GM19043 (cell line): ENCODE results near the gene CYP4F22.
"Not testable (repeated sequence)": the region's sequence is repeated elsewhere in the genome, so short reads cannot be mapped to it uniquely, and the experiment has no call there.

Experiments
- ATAC-seq: cut with Tn5 transposase; IDR thresholded peaks from one replicate; pipeline ENCODE4 v1.9.1; 2021; ENCODE audit warnings: low read depth; ENCODE audit not compliant: unreplicated experiment

Gene CYP4F22

DNA sequence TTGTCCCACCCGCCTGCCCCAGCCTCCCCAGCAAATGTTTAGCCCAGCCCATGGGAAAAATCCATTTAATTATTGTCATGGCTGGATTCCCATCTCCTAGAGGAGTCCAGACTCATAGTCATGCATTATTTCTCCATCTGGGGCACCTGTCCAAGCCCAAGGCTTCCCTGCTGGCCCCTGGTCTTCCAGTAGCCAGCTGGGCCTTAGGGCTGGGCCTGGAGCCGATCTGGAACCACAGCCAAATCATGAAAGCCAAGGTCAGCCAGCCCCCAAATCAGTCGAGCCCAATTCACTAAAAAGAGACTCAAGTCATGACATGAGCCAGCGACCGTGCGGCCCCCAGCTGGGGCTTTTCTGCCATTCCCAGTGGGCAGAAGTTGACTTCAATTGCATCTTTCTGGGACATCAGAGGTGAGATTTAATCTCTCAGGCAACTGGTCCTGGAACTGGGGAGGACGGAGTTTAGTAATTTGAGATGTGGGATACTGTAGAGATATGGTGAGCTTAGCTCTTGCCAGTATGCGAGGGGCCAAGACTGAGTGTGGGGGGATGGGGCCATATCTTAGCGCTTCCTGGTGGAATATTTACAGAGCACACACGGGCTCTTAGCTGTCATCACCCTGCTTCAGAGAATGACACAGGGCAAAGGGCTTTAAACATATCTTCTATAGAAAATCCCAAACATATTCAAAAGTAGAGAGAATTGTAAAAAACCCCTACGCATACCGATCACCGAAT, 19.7 kb upstream of the CYP4F22 start:
- no peak for ATAC-seq

DNA sequence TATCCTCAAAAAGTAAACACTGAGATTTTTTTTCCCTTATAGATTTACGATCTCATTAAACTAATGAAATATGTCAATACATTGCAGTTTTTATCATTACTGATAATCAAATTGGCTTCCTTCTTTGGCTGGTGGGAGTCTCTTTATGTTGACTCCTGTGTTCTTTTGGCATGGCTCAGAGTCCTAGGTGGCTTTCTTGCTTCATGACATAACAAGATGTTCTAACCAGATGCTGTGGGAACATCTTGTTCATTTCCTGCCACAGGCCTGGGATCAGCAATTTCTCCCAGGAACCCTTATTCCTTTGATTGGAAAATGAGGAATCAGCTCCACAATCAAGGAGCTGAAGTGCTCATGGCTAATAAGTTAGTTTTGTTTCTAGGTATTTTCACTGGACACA, 13.2 kb upstream of the CYP4F22 start:
- ATAC-seq, result no peak

DNA sequence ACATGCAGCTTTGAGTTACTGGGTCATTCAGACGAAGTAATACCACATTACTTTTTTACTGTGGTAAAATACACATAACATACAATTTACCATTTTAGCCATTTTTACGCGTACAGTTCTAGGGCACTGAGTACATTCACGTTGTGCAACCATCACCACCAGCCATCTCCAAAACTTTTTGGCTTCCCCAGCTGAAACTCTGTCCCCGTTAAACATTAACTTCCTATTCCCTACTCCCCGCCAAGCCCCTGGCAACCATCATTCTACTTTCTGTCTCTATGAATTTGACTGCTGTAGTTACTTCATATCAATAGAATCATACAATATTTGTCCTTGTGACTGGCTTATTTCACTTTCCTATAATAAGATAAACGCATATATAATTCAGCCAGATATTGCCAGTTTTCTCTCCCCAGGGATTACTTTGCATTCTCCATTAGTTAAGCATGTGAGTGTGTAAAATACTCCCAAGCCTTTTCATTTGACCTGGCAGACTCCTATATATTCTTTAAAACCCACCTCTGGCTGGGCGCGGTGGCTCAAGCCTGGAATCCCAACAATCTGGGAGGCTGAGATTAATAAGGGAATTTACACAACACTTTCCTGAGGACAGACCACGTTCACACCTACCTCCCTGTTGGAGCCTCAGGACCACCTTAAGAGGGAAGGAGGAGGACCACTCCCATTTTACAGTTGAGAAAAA, 10.0 kb upstream of the CYP4F22 start:
- ATAC-seq, result no peak

DNA sequence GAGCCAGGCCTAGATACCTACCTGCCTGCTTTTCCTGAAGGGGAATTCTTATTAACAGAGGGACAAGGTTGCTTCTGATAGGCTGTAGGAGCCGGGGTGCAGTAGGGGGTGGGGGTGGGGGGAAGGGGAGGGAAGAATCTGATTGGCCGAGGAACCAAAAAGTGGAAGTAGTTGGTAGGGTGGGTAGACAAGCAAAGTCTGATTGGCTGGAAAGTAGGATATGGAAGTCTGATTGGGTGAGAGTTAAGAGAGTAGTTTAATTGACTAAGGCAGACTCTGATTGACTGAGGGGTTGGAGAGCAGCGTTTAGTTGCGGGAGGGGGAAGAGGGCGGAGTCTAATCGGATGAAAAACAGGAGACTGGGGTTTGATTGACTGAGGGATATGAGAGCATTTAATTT, 9.4 kb upstream of the CYP4F22 start:
- ATAC-seq, result no peak

DNA sequence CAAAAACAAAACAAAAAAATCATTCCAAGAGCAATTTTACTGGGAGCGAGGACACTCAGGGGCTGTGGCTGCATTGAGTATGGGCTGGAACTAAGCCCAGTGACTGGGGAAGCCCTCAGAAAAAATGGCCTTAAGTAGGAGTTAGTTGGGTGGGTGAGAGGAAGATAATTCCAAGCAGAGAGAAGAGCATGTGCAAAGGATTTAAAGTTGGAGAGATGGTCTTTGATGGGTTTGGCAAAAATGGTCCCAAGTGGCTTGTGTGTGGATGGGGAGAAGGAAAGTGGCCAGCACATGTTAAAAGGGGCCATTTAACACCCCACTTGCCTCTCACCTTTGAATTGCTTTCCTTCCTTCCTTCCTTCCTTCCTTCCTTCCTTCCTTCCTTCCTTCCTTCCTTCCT, 6.7 kb upstream of the CYP4F22 start:
- ATAC-seq, result no peak

DNA sequence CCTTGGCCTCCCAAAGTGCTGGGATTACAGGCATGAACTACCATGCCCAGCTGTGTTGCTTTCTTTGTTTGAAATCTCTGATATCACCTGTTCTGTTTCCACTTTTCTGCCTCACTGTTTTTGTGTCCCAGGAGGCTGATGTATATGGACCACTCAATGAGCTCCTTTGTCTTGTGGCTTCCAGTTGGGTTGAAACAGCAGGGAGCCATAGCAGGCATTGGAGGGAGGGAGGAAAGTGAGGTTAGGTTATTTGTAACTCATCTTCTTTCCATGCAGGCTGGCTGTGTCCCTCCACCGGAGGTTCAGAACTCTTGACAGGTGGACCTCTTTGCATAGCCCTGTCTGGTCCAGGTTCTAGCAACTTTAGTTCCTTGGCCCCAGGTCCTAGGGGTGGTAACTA, 6.1 kb upstream of the CYP4F22 start:
- ATAC-seq, result no peak

DNA sequence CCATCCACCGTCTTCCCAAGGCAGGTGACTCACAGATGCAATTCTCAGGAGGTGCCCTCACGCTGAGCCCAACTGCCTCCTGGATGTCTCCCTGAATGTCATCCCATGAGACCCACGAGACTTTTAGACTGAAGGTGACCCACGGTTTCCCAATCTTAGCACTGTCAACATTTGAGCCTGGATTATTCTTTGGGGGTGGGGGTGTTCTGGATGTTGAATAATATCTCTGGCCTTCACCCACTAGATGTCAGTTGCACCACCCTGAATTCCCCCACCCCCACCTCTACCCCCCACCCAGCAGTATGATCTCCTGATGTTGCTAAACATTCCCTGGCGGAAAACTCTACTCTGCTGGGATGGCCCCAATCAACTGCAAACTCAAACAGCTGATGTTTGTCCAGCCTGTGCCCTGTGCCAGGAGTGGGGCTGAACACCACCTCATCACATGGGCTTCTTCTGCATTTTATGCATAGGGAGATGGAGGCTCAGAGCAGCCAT, 2.2 kb upstream of the CYP4F22 start:
- ATAC-seq, result no peak

DNA sequence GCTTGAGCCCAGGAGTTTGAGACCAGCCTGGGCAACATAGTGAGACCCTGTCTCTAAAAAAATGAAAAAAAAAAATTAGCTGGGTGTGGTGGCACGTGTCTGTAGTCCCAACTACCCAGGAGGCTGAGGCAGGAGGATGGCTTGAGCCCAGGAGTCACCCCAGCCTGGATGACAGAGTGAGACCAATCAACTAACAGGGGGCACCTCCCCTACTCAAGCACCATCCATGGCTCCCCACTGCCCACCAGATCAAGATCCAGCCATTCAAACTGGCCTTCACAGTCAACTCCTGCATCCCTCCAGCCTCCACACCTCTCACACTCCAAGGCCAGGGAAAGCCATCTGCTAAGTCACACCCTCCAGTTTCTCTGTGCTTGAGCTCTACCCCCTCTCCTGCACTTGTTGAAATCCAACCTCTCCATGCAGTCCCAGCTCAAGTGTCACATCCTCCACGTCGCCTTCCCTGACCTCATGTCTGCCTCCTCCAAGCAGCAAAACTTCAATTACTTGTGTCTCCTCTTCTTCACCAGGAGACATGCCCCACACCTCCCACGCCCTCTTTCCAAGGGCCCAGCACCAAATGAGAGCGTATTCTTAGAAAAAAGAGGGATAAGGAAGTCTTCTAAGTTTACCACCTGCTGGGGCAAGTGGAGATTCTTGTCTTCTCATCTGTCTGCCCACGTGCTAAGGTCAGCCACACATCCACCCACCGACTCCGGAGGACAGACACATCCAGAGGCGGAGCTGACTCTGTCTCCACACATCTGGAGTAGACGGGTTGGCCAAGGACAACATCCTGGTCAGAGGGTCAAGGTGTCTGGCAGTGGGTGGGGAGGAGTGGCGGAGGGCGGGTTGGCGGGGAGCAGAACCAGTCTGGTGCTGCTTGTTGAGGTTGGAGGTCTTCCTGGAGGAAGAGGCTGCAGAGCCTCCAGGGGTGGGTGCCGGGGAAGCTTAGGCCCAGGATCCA, 974 bp upstream of the CYP4F22 start:
- no peak for ATAC-seq

DNA sequence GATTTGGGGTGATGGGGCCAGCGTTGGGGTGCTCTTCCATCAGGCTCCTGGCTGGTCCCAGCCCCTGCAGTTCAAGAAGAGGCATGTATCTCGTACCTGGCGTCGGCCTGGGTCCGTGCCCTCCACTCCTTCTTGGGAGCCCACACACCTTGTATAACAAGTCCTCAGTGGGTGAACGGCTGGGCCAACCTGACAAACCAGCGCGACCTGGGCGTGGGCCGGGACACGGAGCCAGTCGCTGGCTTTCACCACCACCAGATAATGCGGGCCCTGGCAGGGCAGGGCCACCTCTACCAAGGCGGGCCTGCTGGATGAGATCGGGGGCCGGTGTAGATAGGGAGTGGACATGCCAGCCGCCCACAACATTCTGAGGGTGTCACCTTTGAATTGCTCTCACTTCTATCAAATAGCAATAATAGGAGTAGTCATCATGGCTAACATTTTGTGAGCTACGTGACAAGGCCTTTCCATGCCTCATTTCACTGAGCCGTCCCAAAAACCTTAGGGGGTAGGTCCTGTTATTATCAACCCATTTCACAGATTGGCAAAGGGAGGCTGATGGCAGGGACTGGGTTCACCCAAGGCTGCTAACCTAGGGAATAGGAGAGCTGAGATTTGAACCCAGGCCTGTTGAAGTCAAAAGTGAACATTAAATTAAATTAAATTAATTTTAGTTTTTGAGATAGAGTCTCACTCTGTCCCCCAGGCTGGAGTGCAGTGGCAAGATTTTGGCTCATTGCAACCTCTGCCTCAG, 3.5 kb downstream of the CYP4F22 start:
- no peak for ATAC-seq

DNA sequence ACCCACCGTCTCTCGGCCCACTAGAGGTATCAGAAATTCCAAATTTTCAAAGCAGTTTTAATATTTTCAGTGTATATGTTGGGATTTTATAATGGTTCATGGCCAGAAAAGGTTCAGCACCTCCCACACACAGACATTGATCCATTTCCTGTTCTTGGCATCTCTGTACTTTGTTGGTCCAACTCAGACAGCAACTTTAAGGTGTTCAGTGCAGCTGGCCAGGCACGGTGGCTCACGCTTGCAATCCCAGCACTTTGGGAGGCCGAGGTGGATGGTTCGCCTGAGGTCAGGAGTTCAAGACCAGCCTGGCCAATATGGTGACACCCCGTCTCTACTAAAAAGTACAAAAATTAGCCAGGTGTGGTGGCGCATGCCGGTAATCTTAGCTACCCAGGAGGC, 6.9 kb downstream of the CYP4F22 start:
- ATAC-seq, result not testable (repeated sequence)

DNA sequence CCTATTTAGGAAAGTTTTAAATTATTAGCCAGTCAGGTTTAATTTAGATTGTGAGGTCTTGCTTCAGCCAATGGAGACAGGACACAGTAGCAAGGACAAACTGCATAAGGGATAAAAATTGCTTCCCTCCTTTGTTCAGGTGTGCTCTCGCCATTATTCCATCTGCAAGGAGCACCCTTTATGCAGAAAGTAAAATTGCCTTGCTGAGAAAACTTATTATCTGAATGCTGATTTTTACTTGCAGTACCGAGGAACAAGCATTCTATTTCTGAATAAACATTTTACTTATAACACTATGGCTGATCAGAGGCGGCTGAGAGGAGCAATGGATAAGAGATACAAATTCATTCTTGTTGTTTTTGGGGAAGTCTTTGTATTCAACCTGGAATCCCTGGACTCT, 8.0 kb downstream of the CYP4F22 start:
- no peak for ATAC-seq

DNA sequence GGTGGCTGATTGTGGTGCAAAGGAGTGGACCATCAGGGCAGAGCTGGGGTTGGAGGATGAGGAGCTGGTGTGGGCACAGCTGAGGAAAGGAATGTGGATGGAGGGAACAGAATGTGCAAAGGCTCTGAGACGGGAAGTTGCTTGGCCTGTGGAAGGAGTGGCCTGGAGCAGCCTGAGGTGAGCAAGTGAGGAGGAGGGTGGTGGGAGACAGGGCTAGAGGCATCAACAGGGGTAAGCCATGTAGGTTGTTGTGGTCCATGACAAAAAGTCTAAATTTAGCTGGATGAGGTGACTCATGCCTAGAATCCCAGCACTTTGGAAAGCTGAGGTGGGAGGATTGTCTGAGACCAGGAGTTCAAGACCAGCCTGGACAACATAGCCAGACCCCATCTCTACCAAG, 9.5 kb downstream of the CYP4F22 start:
- ATAC-seq, result no peak

DNA sequence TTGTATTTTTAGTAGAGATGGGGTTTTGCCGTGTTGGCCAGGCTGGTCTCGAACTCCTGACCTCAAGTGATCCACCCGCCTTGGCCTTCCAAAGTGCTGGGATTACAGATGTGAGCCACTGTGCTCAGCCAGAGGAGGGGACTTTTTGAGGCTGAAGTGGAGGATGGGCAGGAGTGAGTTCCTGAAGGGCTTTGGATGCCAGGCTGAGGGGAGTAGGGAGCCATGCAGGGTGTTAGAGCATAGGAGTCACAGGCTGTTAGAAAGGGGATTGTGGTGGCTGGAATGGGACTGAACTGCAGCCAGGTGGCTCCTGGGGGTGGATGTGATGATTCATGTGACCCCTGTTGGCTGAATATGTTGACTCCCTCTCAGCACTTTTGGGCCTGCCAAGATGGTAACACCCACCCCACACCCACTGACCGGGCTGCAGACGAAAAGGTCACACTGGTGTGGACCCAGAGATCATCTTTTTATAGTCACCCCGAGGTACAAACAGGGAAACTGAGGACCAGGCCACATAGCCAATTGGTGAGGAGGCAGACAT, 11.2 kb downstream of the CYP4F22 start:
- ATAC-seq, result no peak

DNA sequence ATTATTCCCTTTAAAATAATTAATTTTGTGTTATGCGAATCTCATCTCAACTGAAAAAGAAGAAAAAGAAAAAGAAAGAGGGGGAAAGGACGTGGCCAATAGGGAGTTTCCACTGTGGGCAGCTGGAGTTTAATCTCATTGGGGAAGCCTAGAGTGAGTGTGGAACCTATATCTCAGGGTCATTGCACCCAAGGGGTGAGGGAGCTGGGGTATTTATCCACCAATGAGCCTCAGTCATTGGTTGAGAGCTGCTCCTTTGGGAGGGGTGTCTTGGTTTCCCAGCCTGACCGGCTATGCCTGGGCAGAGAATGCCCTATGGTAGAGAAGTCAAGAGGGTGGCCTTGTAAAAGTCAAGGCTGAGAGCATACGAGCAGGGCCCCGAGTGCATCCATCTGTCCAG, 16.5 kb downstream of the CYP4F22 start:
- no peak for ATAC-seq

DNA sequence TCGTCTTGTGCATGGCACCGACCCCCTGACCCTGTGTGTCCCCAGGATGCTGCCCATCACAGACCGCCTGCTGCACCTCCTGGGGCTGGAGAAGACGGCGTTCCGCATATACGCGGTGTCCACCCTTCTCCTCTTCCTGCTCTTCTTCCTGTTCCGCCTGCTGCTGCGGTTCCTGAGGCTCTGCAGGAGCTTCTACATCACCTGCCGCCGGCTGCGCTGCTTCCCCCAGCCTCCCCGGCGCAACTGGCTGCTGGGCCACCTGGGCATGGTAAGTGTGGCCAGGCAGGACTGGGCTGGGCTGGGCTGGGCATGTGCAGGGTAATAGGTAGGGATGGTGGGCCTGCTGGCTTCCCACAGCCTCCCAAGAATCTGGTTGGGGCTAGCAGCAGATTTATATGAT, 17.0 kb downstream of the CYP4F22 start:
- ATAC-seq, result no peak

DNA sequence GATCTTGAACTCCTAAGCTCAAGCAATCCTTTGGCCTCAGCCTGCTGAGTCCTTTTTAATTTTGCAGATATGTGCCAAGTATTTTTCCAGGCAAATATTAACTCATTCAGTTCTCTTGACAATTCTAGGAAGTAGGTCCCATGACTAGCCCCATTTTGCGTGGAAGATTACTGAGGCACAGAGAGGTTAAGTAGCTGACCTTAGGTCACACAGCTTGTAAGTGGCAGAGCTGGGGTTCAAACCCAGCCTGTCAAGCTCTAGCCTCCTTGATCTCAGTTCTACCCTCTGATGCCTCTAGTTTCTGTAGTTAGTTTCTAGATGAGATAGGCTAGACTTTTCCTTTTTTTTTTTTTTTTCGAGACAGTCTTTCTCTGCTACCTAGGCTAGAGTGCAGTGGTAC, 18.1 kb downstream of the CYP4F22 start:
- ATAC-seq, result no peak

DNA sequence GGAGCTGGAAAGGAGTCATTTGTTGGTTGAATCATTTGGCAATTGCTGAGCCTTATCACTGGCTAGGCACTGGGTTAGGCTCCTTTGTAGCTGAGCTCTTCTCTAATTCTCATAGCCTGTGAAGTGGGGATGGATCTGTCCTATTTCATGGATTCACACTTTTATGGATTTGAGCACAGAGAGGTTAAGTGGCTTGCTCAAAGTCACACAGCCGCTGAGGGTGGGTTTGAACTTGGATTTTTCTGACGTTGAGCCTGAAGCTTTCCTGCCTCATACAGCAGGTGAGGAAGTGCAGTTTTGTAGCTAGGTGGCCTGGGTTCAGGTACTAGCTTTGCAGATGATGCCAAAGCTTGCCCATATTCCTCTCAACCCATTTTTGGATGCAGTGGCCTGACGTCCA, 19.4 kb downstream of the CYP4F22 start:
- no peak for ATAC-seq

DNA sequence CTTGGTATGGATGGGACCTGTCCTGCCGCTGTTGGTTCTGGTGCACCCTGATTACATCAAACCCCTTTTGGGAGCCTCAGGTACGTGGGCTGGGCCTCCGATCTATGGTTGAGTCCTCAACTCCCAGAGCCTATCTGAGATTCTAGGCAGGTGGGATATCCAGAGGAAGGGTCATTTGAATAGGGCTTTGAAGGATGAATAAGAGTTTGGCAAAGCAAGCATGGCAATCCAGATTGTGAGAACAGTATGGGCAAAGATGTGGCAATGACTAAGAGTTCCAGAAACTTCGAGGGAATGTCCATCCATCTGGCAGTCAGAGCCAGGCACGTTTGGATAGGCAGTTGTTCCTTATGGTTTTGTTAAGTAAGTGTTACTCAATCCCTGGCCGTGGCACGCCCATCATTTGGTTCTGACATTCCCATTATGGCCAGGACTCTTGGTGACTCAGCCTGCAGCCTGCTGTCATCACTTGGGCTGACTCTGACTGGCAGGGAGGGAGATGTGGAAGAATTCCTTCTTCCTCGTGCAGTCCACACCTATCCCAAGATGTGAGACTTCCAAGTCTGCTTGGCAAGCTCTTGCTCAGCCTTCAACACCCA, 21.5 kb downstream of the CYP4F22 start:
- ATAC-seq, result no peak

DNA sequence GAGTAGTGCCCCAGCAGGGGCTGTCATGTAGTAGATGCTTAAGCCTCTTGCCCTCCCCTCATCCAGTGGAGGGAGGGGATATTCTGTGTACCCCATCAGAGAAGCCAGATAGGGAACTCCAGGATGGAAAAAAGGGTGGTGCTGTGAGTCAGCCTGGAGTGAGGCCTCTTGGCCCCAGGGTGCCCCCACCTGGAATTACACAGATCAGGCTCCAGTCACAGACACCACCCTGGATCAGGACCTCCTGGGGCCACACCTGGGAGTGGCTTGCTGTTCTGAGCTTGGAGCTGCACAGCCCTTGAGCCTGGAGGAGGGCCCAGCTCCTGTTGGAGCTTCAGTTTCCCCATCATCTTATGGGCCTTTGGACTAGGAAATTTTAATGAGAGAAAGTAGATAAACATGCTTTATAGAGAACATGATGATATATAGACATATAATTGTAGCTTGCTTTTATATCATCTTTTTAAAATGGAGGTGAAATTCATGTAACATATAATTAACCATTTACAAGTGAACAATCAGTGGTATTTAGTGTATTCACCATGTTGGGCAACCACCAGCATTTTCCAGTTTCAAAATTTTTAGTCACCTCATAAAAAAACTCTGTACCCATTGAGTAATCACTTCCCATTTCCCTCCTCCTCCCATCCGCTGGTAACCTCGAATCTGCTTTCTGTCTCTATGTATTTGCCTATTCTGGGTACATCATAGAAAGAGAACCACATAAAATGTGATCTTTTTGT, 24.6 kb downstream of the CYP4F22 start:
- no peak for ATAC-seq
